Cardiac muscle cell (in vitro differentiated cells and primary cell): ENCODE data around the gene GARIN5A. TPM values are rescaled to one million over a fixed set of nuclear protein-coding genes. Genes with fewer than 3 reads are reported as not detected.

Experiments used
- DNase-seq, 2 donors: peaks; one replicate each; pipeline versions ENCODE4 v3.0.0 to v3.0.0-alpha.2; 2010 to 2017; ENCODE audit warnings: low read depth in 1 of 2, low spot score in 1 of 2
- H3K27ac ChIP-seq: fragments of 200-600 bp; sonication (generic); 2 replicates; pipeline ENCODE4 v1.5.1; 2016
- H3K27me3 ChIP-seq: fragments of 200-600 bp; sonication (generic); 2 replicates; pipeline ENCODE4 v1.6.0; 2016; ENCODE audit warnings: control low read depth
- H3K36me3 ChIP-seq: fragments of 200-600 bp; sonication (generic); 2 replicates; pipeline ENCODE4 v1.5.1; 2016; ENCODE audit warnings: control low read depth
- H3K4me1 ChIP-seq: fragments of 200-600 bp; sonication (generic); 2 replicates; pipeline ENCODE4 v1.8.1; 2017; ENCODE audit warnings: low read depth, mild to moderate bottlenecking, mixed run types
- H3K4me3 ChIP-seq: fragments of 200-600 bp; sonication (generic); 2 replicates; pipeline ENCODE4 v1.5.1; 2016; ENCODE audit warnings: mild to moderate bottlenecking
- H3K9me3 ChIP-seq: fragments of 200-600 bp; sonication (generic); 2 replicates; pipeline ENCODE4 v1.5.1; 2017; ENCODE audit warnings: low read depth, mild to moderate bottlenecking, control low read depth
- polyA plus RNA-seq: library from polyadenylated mRNA; unstranded; fragments of >200 nt; fragmentation: Nextera tagmentation; extraction: Ambion mirVana; gene quantifications from 2 replicates; pipeline ENCODE4 v1.2.1, GENCODE V29; 2016
- total RNA-seq: library from RNA; depleted of rRNA; stranded (reverse); fragments of >200 nt; gene quantifications from 2 replicates; pipeline ENCODE4 v1.2.3, GENCODE V29; 2016
- TF ChIP-seq, protein P1 (sequence below): IDR thresholded peaks from 2 replicates; pipeline ENCODE4 v1.5.1; 2012; ENCODE audit warnings: low read depth, mild to moderate bottlenecking, low read length

GARIN5A gene
- total and polyA plus RNA-seq, 2 experiments from 2014 or later: 7.7 to 9.3 TPM

DNA sequence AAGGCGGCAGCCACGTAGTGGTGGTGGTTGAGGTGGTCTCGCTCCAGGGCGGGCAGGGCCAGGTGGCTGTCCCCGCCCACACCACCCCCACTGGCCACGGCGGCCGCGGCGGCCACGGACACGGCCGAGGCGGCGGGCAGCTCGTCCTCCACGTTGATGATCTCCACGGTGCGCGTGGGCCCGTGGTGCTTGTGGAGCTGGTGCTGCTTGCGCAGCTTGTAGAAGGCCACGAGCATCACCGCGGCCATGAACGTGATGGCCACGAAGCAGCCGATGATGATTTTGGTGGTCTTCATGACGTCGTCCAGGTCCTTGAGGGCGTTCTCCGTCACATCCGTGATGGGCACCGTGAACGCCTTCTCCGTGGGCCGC lies 41.0 kb upstream of the GARIN5A start:
- no peak overlapping the region for H3K27ac ChIP-seq
- H3K4me1 ChIP-seq: peaks cover 17% of the 10 kb centered on the region
- TF ChIP-seq, protein P1, sequence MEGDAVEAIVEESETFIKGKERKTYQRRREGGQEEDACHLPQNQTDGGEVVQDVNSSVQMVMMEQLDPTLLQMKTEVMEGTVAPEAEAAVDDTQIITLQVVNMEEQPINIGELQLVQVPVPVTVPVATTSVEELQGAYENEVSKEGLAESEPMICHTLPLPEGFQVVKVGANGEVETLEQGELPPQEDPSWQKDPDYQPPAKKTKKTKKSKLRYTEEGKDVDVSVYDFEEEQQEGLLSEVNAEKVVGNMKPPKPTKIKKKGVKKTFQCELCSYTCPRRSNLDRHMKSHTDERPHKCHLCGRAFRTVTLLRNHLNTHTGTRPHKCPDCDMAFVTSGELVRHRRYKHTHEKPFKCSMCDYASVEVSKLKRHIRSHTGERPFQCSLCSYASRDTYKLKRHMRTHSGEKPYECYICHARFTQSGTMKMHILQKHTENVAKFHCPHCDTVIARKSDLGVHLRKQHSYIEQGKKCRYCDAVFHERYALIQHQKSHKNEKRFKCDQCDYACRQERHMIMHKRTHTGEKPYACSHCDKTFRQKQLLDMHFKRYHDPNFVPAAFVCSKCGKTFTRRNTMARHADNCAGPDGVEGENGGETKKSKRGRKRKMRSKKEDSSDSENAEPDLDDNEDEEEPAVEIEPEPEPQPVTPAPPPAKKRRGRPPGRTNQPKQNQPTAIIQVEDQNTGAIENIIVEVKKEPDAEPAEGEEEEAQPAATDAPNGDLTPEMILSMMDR: no peak
- no peaks in the 10 kb centered on the region for H3K9me3 ChIP-seq
- H3K36me3 ChIP-seq: peaks cover 7% of the 10 kb centered on the region
- H3K27me3 ChIP-seq: no peaks in the 10 kb centered on the region
- no peak overlapping the region for H3K4me3 ChIP-seq
- DNase-seq: no peak

DNA sequence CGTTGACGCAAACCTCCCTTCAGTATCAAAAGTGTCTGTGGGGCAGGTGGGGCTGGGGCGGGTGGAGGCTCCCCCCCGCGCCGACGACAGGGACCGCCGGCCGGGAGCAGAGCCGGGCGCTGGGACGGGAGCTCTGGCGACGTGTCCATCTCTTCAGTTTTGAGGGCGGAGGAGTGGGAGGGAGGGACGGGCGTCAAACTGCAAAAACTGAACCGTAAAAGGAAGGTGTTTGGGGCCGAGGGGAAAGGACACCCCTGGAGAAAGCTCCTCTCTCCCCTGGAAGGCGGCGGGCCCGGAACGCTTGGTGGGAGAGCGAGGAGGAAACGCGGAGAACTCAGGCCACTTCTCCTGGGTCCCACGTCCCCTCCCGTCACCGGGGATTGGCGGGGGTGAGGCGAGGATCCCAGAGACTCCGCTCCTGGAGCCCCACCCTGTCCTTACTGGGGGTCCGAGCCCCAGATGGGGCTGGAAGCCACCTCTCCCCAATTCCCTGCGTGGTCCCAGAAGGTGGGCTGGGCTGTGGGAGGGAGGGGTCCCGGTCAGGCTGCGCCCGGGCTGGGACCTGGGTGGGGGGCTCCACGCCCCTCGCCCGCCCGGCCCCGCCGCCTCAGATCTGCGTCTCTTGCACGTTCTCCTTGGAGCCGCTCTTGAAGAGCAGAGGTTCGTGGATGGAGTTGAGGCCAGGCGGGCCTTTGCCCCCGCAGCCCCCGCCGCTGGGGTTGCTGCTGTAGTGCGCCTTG lies 40.5 kb upstream of the GARIN5A start:
- Histone ChIP-seq H3K27ac (no peak overlapping the region), H3K9me3 (no peaks in the 10 kb centered on the region), H3K4me1 (peaks cover 17% of the 10 kb centered on the region), H3K27me3 (no peaks in the 10 kb centered on the region), H3K4me3 (no peak overlapping the region), H3K36me3 (peaks cover 7% of the 10 kb centered on the region)
- TF ChIP-seq, protein P1: no peak
- DNase-seq: no peak

DNA sequence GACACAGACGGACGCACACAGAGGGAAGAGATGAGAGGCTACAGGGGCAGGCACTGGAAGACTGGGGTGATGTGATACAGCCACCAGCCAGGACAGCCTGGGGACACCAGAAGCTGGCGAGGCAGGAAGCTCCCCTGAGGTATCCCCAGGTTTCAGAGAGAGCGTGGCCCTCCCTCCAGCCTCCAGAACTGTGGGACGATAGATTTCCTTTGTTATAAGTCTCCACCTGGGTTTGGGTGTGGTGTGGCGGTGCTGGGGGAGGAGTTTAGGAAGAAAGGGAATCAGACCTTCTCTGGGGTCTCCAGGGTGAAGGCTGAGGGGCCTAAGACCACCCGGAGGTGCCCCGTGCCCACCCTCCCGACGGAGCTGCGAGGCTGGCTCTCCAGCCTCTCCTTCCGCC lies 39.8 kb upstream of the GARIN5A start:
- TF ChIP-seq, protein P1: no peak
- H3K4me1 ChIP-seq: peaks cover 17% of the 10 kb centered on the region
- peaks cover 7% of the 10 kb centered on the region for H3K36me3 ChIP-seq
- H3K27ac ChIP-seq: no peak overlapping the region
- H3K27me3 ChIP-seq: no peaks in the 10 kb centered on the region
- no peak for DNase-seq
- no peaks in the 10 kb centered on the region for H3K9me3 ChIP-seq
- H3K4me3 ChIP-seq: no peak overlapping the region

DNA sequence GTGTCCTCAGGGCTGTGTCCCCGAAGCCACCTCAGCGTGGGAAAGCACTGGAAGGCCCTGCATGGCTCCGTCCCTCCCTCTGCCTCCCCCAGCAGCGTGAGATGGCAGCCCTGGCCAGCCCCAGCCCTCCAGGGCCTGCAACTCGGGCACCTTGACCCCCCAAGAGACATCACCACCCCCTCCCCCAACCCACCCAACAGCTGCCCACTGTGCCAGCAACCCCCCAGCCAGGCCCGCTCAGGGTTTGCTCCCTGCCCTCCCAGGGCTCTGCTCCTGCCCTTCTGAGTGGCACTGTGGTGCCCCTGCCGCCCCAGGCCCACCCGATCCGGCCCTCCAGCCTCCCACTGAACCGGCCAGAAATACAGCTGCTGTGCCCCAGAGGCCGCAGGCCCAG lies 38.5 kb upstream of the GARIN5A start:
- Histone ChIP-seq H3K27ac (peak overlapping the region; percentile 68), H3K36me3 (peaks cover 7% of the 10 kb centered on the region), H3K4me1 (peaks cover 21% of the 10 kb centered on the region), H3K4me3 (no peak overlapping the region), H3K9me3 (no peaks in the 10 kb centered on the region), H3K27me3 (no peaks in the 10 kb centered on the region)
- TF ChIP-seq, protein P1: no peak
- DNase-seq: no peak

DNA sequence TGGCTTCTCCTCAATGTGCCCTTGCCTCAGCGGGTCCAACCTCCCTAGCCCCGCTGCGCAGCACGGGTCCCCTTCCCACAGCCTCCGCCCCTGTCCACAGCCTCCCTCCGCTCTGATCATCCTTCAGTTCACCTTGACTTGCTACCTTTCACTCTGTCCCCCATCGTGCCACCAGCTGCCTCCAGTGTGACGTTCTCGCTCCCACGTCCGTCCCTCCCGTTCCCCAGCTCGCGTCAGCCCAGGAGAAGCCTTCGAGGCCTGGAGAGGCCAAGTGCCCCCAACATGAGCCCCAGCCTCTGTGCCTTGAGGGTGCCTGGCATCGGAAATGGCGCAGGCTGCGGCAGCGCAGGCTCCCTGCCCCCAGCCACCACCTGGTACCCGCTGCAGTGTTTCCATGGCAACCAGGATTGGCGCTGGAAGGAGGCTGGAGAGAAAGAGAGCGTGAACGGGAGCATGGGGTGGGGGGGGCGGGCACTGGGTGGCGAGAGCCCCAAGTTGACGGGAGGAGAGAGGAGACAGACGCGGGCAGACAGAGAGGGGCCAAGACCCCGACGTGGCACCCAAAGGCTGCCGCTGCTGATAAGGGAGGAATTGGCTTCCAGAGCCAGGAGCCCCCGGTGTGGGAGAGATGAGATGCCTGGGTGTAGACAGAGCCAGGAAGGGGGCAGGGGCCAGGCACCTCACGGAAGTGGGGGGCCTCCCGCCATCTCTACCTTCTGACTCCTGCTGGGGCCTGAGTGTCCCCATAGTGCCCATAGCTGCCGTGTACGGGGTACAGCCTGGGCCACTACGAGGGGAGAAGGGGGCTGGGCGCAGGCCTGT lies 37.9 kb upstream of the GARIN5A start:
- Histone ChIP-seq H3K4me1 (peaks cover 24% of the 10 kb centered on the region), H3K9me3 (no peaks in the 10 kb centered on the region), H3K27me3 (no peaks in the 10 kb centered on the region), H3K27ac (peak overlapping the region; percentile 68), H3K4me3 (no peak overlapping the region), H3K36me3 (peaks cover 7% of the 10 kb centered on the region)
- TF ChIP-seq, protein P1: no peak
- DNase-seq: peak in 1 of 2 donors; percentile 28
